H9 (cell line): Measurements from ENCODE around the gene ZNF621. TPM values are rescaled to one million over a fixed set of nuclear protein-coding genes. Genes with fewer than 3 reads are reported as not detected.

ENCODE experiments used
- DNase-seq: peaks from one replicate; pipeline ENCODE4 v3.0.0-alpha.2; 2017
- H2AFZ ChIP-seq: one replicate; pipeline ENCODE4 v1.6.1; 2013; ENCODE audit warnings: mild to moderate bottlenecking, low read length, control low read depth, moderate library complexity
- H2AK5ac ChIP-seq: 2 replicates; pipeline ENCODE4 v1.6.1; 2013; ENCODE audit warnings: low read length, control low read depth, mixed read lengths; ENCODE audit not compliant: insufficient read length
- H2BK120ac ChIP-seq: one replicate; pipeline ENCODE4 v1.6.1; 2013; ENCODE audit warnings: low read depth, mild to moderate bottlenecking, low read length, control low read depth, inconsistent platforms; ENCODE audit not compliant: poor library complexity, severe bottlenecking
- H2BK12ac ChIP-seq: 2 replicates; pipeline ENCODE4 v1.6.1; 2013; ENCODE audit warnings: low read length, control low read depth, mixed read lengths, low read depth; ENCODE audit not compliant: insufficient read length
- H2BK15ac ChIP-seq: 2 replicates; pipeline ENCODE4 v1.6.1; 2013; ENCODE audit warnings: low read depth, low read length, control low read depth
- H2BK20ac ChIP-seq: one replicate; pipeline ENCODE4 v1.6.1; 2013; ENCODE audit warnings: low read depth, mild to moderate bottlenecking, low read length, control low read depth, inconsistent platforms; ENCODE audit not compliant: poor library complexity, severe bottlenecking
- H2BK5ac ChIP-seq: 2 replicates; pipeline ENCODE4 v1.6.1; 2013; ENCODE audit warnings: low read length, control low read depth, mixed read lengths; ENCODE audit not compliant: insufficient read length
- H3K14ac ChIP-seq: 2 replicates; pipeline ENCODE4 v1.6.1; 2013; ENCODE audit warnings: low read length, control low read depth; ENCODE audit not compliant: insufficient read depth
- H3K18ac ChIP-seq: 2 replicates; pipeline ENCODE4 v1.6.1; 2013; ENCODE audit warnings: low read depth, mild to moderate bottlenecking, mixed read lengths, low read length, control low read depth; ENCODE audit not compliant: insufficient read length
- H3K23ac ChIP-seq: 2 replicates; pipeline ENCODE4 v1.6.1; 2013; ENCODE audit warnings: low read length, control low read depth, mixed read lengths, low read depth; ENCODE audit not compliant: insufficient read length
- H3K23me2 ChIP-seq: 2 replicates; pipeline ENCODE4 v1.6.1; 2013; ENCODE audit warnings: low read depth, mild to moderate bottlenecking, mixed read lengths, low read length, control low read depth; ENCODE audit not compliant: insufficient read length, poor library complexity, severe bottlenecking
- H3K27ac ChIP-seq: 2 replicates; pipeline ENCODE4 v1.5.1; 2013; ENCODE audit warnings: low read length, control low read depth, mixed read lengths, low read depth; ENCODE audit not compliant: insufficient read length
- H3K27me3 ChIP-seq: 2 replicates; pipeline ENCODE4 v1.6.1; 2013; ENCODE audit warnings: low read length, control low read depth, inconsistent platforms; ENCODE audit not compliant: insufficient read depth
- H3K4ac ChIP-seq: 2 replicates; pipeline ENCODE4 v1.6.1; 2013; ENCODE audit warnings: low read depth, mild to moderate bottlenecking, control low read depth, inconsistent platforms, low read length, moderate library complexity
- H3K4me1 ChIP-seq: 2 replicates; pipeline ENCODE4 v1.6.1; 2013; ENCODE audit warnings: low read length, control low read depth, inconsistent platforms; ENCODE audit not compliant: insufficient read depth
- H3K4me2 ChIP-seq: 2 replicates; pipeline ENCODE4 v1.6.1; 2013; ENCODE audit warnings: low read length, control low read depth, mixed read lengths; ENCODE audit not compliant: insufficient read length, insufficient read depth
- H3K56ac ChIP-seq: 2 replicates; pipeline ENCODE4 v1.6.1; 2013; ENCODE audit warnings: low read depth, mild to moderate bottlenecking, mixed read lengths, low read length, control low read depth; ENCODE audit not compliant: insufficient read length
- H3K79me1 ChIP-seq: 2 replicates; pipeline ENCODE4 v1.6.1; 2013; ENCODE audit warnings: low read depth, mild to moderate bottlenecking, moderate library complexity, low read length, control low read depth, inconsistent platforms; ENCODE audit not compliant: insufficient read depth, poor library complexity, severe bottlenecking
- H3K79me2 ChIP-seq: 2 replicates; pipeline ENCODE4 v1.6.1; 2013; ENCODE audit warnings: low read length, control low read depth, inconsistent platforms; ENCODE audit not compliant: insufficient read depth
- H3K9ac ChIP-seq: 2 replicates; pipeline ENCODE4 v1.6.1; 2013; ENCODE audit warnings: low read length, control low read depth, mixed read lengths; ENCODE audit not compliant: insufficient read length; ENCODE audit errors: extremely low read depth
- H3K9me3 ChIP-seq: one replicate; pipeline ENCODE4 v1.6.1; 2013; ENCODE audit warnings: low read depth, low read length, inconsistent platforms; ENCODE audit not compliant: control insufficient read depth
- H3T11ph ChIP-seq: one replicate; pipeline ENCODE4 v1.6.1; 2013; ENCODE audit warnings: mild to moderate bottlenecking, low read length, control low read depth, inconsistent platforms
- H4K20me1 ChIP-seq: one replicate; pipeline ENCODE4 v1.6.1; 2013; ENCODE audit not compliant: control insufficient read depth, insufficient read length, insufficient read depth
- H4K5ac ChIP-seq: 2 replicates; pipeline ENCODE4 v1.6.1; 2013; ENCODE audit warnings: low read depth, mild to moderate bottlenecking, mixed read lengths, low read length, control low read depth; ENCODE audit not compliant: insufficient read length
- H4K8ac ChIP-seq: replicated peaks from 2 replicates; pipeline ENCODE4 v1.6.1; 2013; ENCODE audit warnings: low read length, control low read depth, mixed read lengths, low read depth; ENCODE audit not compliant: insufficient read length
- H4K91ac ChIP-seq: 2 replicates; pipeline ENCODE4 v1.6.1; 2013; ENCODE audit warnings: low read depth, mild to moderate bottlenecking, moderate library complexity, mixed read lengths, low read length, control low read depth; ENCODE audit not compliant: insufficient read length
- H3K27ac Mint-ChIP-seq, 3 experiments: 2 replicates in 2 of 3; 3 replicates in 1 of 3; pipeline ENCODE4 v1.8.0; 2020 to 2021; ENCODE audit warnings: mixed read lengths in 3 of 3, mild to moderate bottlenecking in 1 of 3, moderate library complexity in 1 of 3
- H3K27me3 Mint-ChIP-seq: 2 replicates; pipeline ENCODE4 v1.8.0; 2021; ENCODE audit warnings: low read depth, mild to moderate bottlenecking, moderate library complexity, mixed read lengths
- H3K36me3 Mint-ChIP-seq, 3 experiments: 2 replicates in 2 of 3; 3 replicates in 1 of 3; pipeline ENCODE4 v1.8.0; 2020 to 2021; ENCODE audit warnings: low read depth in 3 of 3, mixed read lengths in 3 of 3; ENCODE audit not compliant: insufficient read depth in 1 of 3
- H3K4me1 Mint-ChIP-seq, 2 experiments: 2 replicates each; pipeline ENCODE4 v1.8.0; 2020; ENCODE audit warnings: mixed read lengths in 2 of 2
- H3K4me3 Mint-ChIP-seq, 2 experiments: 2 replicates in 1 of 2; 3 replicates in 1 of 2; pipeline ENCODE4 v1.8.0; 2020 to 2021; ENCODE audit warnings: mild to moderate bottlenecking in 2 of 2, mixed read lengths in 2 of 2, moderate library complexity in 1 of 2
- H3K9me3 Mint-ChIP-seq, 2 experiments: 2 replicates in 1 of 2; 3 replicates in 1 of 2; pipeline ENCODE4 v1.8.0; 2020; ENCODE audit warnings: mild to moderate bottlenecking in 2 of 2, mixed read lengths in 2 of 2, moderate library complexity in 1 of 2
- CTCF ChIP-seq: fragments of 200-600 bp; sonication (generic); conservative IDR thresholded peaks from 3 replicates; pipeline ENCODE4 v1.8.0; 2021; ENCODE audit warnings: antibody characterized with exemption, mild to moderate bottlenecking
- WGBS: extraction: QIAGEN DNeasy Blood & Tissue Kit; methylation state at CpG from one replicate; pipeline ENCODE4 v1.1.7; 2013; ENCODE audit warnings: missing lambda C conversion rate, low lambda C conversion rate, mixed read lengths; ENCODE audit not compliant: insufficient read length; ENCODE audit errors: extremely low coverage; 5-methylcytosine and 5-hydroxymethylcytosine counted together
- total RNA-seq: library from RNA; stranded (reverse); gene quantifications from 2 replicates; pipeline ENCODE4 v1.2.1, GENCODE V29; 2021

ZNF621 gene
- total RNA-seq, 1 experiment from 2014 or later, result 23.8 TPM

DNA sequence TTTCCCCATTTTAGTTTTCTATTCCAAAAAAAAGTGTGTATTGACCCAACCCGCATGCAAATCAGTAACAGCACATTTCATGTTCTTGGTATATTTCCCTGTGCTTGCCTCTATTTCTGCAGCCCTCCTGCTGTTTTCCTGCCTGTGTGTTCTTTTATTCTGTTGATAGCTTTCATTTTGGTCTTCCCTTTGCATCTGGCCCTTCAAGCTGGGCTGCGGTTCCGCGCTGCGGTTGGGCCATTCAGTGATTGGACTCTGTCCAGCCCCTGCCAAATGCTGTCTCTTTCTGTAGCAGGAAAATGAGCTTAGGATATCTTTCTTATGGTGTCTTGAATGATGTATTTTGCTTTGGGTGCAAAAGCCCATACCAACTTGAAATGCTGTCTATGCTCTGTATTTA lies 49.9 kb downstream of the ZNF621 start:
- Histone ChIP-seq H4K91ac (no peak overlapping the region), H2BK120ac (no peak overlapping the region), H3K14ac (no peak overlapping the region), H2BK20ac (no peak overlapping the region), H4K5ac (no peak overlapping the region), H3K56ac (no peak overlapping the region), H3K9me3 (no peaks in the 10 kb centered on the region), H3T11ph (no peak overlapping the region), H3K9ac (no peak overlapping the region), H3K4ac (no peak overlapping the region), H2BK12ac (no peak overlapping the region), H3K23me2 (no peaks in the 10 kb centered on the region), H2AFZ (no peak overlapping the region), H2BK15ac (no peak overlapping the region), H3K23ac (no peak overlapping the region), H4K8ac (no peak overlapping the region), H3K27ac (no peak overlapping the region), H3K79me2 (no peaks in the 10 kb centered on the region), H2AK5ac (no peak overlapping the region), H3K4me1 (no peaks in the 10 kb centered on the region), H3K18ac (no peak overlapping the region), H3K79me1 (no peaks in the 10 kb centered on the region), H2BK5ac (no peak overlapping the region), H3K4me2 (no peak overlapping the region), H4K20me1 (no peaks in the 10 kb centered on the region), H3K27me3 (no peaks in the 10 kb centered on the region)
- Mint-ChIP-seq H3K9me3 (peaks cover 0 to 5% of the 10 kb centered on the region in 2 experiments; a peak in 2 of 5 replicates), H3K4me3 (no peak overlapping the region), H3K36me3 (peaks cover 0 to 2% (median 0%) of the 10 kb centered on the region in 3 experiments; a peak in 2 of 7 replicates), H3K27me3 (no peaks in the 10 kb centered on the region), H3K4me1 (peaks cover 4 to 12% of the 10 kb centered on the region in 2 experiments), H3K27ac (peak overlapping the region in 1 of 3 experiments; percentile 5; a peak in 1 of 7 replicates)
- WGBS, result no CpG with 5 or more reads among the region's 5 CpGs
- no peak for TF ChIP-seq CTCF
- no peak for DNase-seq
